Measurements from ENCODE around the gene ANKMY1.

Gene ANKMY1

GRCh38 chr2:240568678-240569522 lies 11.1 kb upstream of the ANKMY1 start:
- TF ChIP-seq CTCF (conservative IDR thresholded peaks at IDR 0.05; ENCODE audit: low read depth, low read length) = no peak
- Histone ChIP-seq H2AFZ (ENCODE audit: low read depth) (no peak overlapping the region), H3K27ac (peak overlapping the region; percentile 63), H3K4me3 (IDR thresholded peaks at IDR 0.05; ENCODE audit: insufficient read depth, low read depth, low read length) (peak overlapping the region; percentile 78), H3K36me3 (ENCODE audit: insufficient read depth) (no peaks in the 10 kb centered on the region), H3K9ac (peak overlapping the region; percentile 64), H4K20me1 (ENCODE audit: insufficient read depth) (no peaks in the 10 kb centered on the region), H3K79me2 (ENCODE audit: insufficient read depth, low read depth) (peaks cover 28% of the 10 kb centered on the region), H3K4me1 (ENCODE audit: low read depth, poor library complexity, severe bottlenecking) (peaks cover 30% of the 10 kb centered on the region), H3K4me2 (peak overlapping the region; percentile 68), H3K27me3 (ENCODE audit: insufficient read depth, low read depth) (no peaks in the 10 kb centered on the region)

- no peak; the same call in 1 of the 2 replicates for TF ChIP-seq CTCF (conservative IDR thresholded peaks at IDR 0.05; ENCODE audit: low read depth, low read length)
- peaks cover 39% of the 10 kb centered on the region for H3K4me1 ChIP-seq (ENCODE audit: low read depth, poor library complexity, severe bottlenecking)
- H3K4me3 ChIP-seq (IDR thresholded peaks at IDR 0.05; ENCODE audit: insufficient read depth, low read depth, low read length) = peak within 1 kb of the TSS; percentile 78
- peak within 1 kb of the TSS; percentile 64 for H3K27ac ChIP-seq
- no peaks in the 10 kb centered on the region for H4K20me1 ChIP-seq (ENCODE audit: insufficient read depth)
- H3K27me3 ChIP-seq (ENCODE audit: insufficient read depth, low read depth) = no peaks in the 10 kb centered on the region
- no peaks in the 10 kb centered on the region for H3K36me3 ChIP-seq (ENCODE audit: insufficient read depth)
- H3K79me2 ChIP-seq (ENCODE audit: insufficient read depth, low read depth) = peaks cover 29% of the 10 kb centered on the region
- H2AFZ ChIP-seq (ENCODE audit: low read depth) = peak within 1 kb of the TSS; percentile 52; the same call in 1 of the 2 replicates
- peak within 1 kb of the TSS; percentile 70 for H3K9ac ChIP-seq
- H3K4me2 ChIP-seq = peak within 1 kb of the TSS; percentile 68
These were observed 10.3 kb upstream of the ANKMY1 start, which contains the start of gene RNPEPL1 for GRCh38 chr2:240567872-240568677. Gene RNPEPL1, plus strand, starts transcription at chr2:240568484. Its CDS starts 103 bp downstream, at chr2:240568587.

- Histone ChIP-seq H2AFZ (ENCODE audit: low read depth) (0 out of 2 replicates have a peak overlapping the region, but pooled peaks have one; percentile 52), H3K4me3 (IDR thresholded peaks at IDR 0.05; ENCODE audit: insufficient read depth, low read depth, low read length) (peak overlapping the region; percentile 39), H4K20me1 (ENCODE audit: insufficient read depth) (no peaks in the 10 kb centered on the region), H3K79me2 (ENCODE audit: insufficient read depth, low read depth) (peaks cover 32% of the 10 kb centered on the region), H3K9ac (peak overlapping the region; percentile 70; the same call in 1 of the 2 replicates), H3K27me3 (ENCODE audit: insufficient read depth, low read depth) (no peaks in the 10 kb centered on the region), H3K4me1 (ENCODE audit: low read depth, poor library complexity, severe bottlenecking) (peaks cover 46% of the 10 kb centered on the region), H3K36me3 (ENCODE audit: insufficient read depth) (no peaks in the 10 kb centered on the region), H3K4me2 (peak overlapping the region; percentile 55), H3K27ac (peak overlapping the region; percentile 64)
- no peak; the same call in 1 of the 2 replicates for TF ChIP-seq CTCF (conservative IDR thresholded peaks at IDR 0.05; ENCODE audit: low read depth, low read length)
These were observed 9.5 kb upstream of the ANKMY1 start for GRCh38 chr2:240567137-240567871.
